K562 (cell line): ENCODE data around the gene CBLC. TPM values are rescaled to one million over a fixed set of nuclear protein-coding genes. Genes with fewer than 3 reads are reported as not detected.

ENCODE experiments used
- ATAC-seq: fragments of 200-7000 bp; cut with Tn5 transposase; 3 replicates; pipeline ENCODE4 v1.9.1; 2020; ENCODE audit warnings: moderate library complexity
- BruUV-seq: library from RNA; stranded (reverse); fragments of 400-500 nt; replicated peaks from 2 replicates; lab custom pipeline; 2021; lab: Mats Ljungman, UMichigan
- CTCF ChIA-PET: fragments of 300-600 bp; formaldehyde crosslinking; extraction: SDS; loops from one replicate; lab custom pipeline; 2021; ENCODE audit warnings: low intra/inter-chr PET ratio; lab: Yijun Ruan, JAX
- POLR2A ChIA-PET: fragments of 300-600, 350-650 bp; sonication (Branson Sonifier 250); formaldehyde crosslinking; extraction: SDS; loops from one replicate; lab custom pipeline; 2021; ENCODE audit warnings: antibody characterized with exemption, inconsistent platforms; lab: Yijun Ruan, JAX
- DNase-seq, 4 experiments: peaks; one replicate each; pipeline versions ENCODE4 v3.0.0 to v3.0.0-alpha.2; 2011 to 2018; ENCODE audit warnings: low spot score in 3 of 4, mixed read lengths in 3 of 4; ENCODE audit errors: extremely low read depth in 1 of 4
- FAIRE-seq: peaks from 2 replicates; lab custom pipeline; 2011; peaks lifted over from hg19 to GRCh38; lab: Jason Lieb, UNC
- H2AFZ ChIP-seq: 2 replicates; pipeline ENCODE4 v1.6.0; 2011; ENCODE audit warnings: low read depth, low read length, control low read depth, inconsistent platforms
- H3K27ac ChIP-seq: fragments of 200-600 bp; 3 replicates; pipeline ENCODE4 v1.8.0; 2011; ENCODE audit warnings: low read depth, mild to moderate bottlenecking, control low read depth, inconsistent platforms, low read length, moderate library complexity, mixed read lengths; ENCODE audit errors: extremely low read depth
- H3K27me3 ChIP-seq, 2 experiments: fragments of 300-600 bp in 1 of 2; 2 replicates in 1 of 2; 3 replicates in 1 of 2; pipeline versions ENCODE4 v1.6.0 to v1.8.0; 2011; ENCODE audit warnings: inconsistent platforms in 2 of 2, low read length in 2 of 2, mild to moderate bottlenecking in 1 of 2, mixed read lengths in 1 of 2, moderate library complexity in 1 of 2; ENCODE audit not compliant: control insufficient read depth in 2 of 2, insufficient read depth in 2 of 2
- H3K36me3 ChIP-seq: fragments of 300-600 bp; 3 replicates; pipeline ENCODE4 v1.8.0; 2011; ENCODE audit warnings: mild to moderate bottlenecking, low read length, inconsistent platforms; ENCODE audit not compliant: control insufficient read depth, insufficient read depth
- H3K4me1 ChIP-seq, 2 experiments: fragments of 200-600 bp in 1 of 2; replicated peaks in 1 of 2; 2 replicates in 1 of 2; 3 replicates in 1 of 2; pipeline versions ENCODE4 v1.5.1 to v1.8.0; 2011; ENCODE audit warnings: inconsistent platforms in 2 of 2, low read length in 2 of 2, mild to moderate bottlenecking in 1 of 2, mixed read lengths in 1 of 2, moderate library complexity in 1 of 2; ENCODE audit not compliant: control insufficient read depth in 2 of 2, insufficient read depth in 2 of 2
- H3K4me2 ChIP-seq: 2 replicates; pipeline ENCODE4 v1.6.1; 2011; ENCODE audit warnings: low read length, control low read depth, inconsistent platforms, mixed read lengths; ENCODE audit not compliant: insufficient read depth
- H3K4me3 ChIP-seq: fragments of 200-600 bp; sonication (generic), shearing (Covaris generic); 2 replicates; pipeline ENCODE4 v1.5.1; 2016; ENCODE audit warnings: control low read depth, inconsistent platforms
- H3K79me2 ChIP-seq: fragments of 200-600 bp; 3 replicates; pipeline ENCODE4 v1.8.0; 2011; ENCODE audit warnings: low read length, inconsistent platforms; ENCODE audit not compliant: control insufficient read depth, insufficient read depth
- H3K9ac ChIP-seq, 2 experiments: 2 replicates each; pipeline versions ENCODE4 v1.6.0 to v1.6.1; 2011; ENCODE audit warnings: low read depth in 2 of 2, low read length in 2 of 2, control low read depth in 1 of 2, inconsistent platforms in 1 of 2, mild to moderate bottlenecking in 1 of 2, mixed read lengths in 1 of 2; ENCODE audit not compliant: insufficient read depth in 1 of 2
- H3K9me1 ChIP-seq: one replicate; pipeline ENCODE4 v1.6.0; 2011; ENCODE audit warnings: inconsistent platforms, mild to moderate bottlenecking, low read length, moderate library complexity; ENCODE audit not compliant: control insufficient read depth, insufficient read depth
- H3K9me3 ChIP-seq: replicated peaks from 2 replicates; pipeline ENCODE4 v1.5.1; 2011; ENCODE audit warnings: low read depth, low read length, inconsistent platforms; ENCODE audit not compliant: control insufficient read depth, insufficient read depth
- H4K20me1 ChIP-seq: replicated peaks from 2 replicates; pipeline ENCODE4 v1.6.1; 2011; ENCODE audit warnings: low read length, inconsistent platforms, mixed read lengths; ENCODE audit not compliant: control insufficient read depth, insufficient read depth
- ADNP ChIP-seq: fragments of 200-800 bp; sonication (Bioruptor generic); IDR thresholded peaks from 2 replicates; pipeline ENCODE4 v1.6.1; 2016; ENCODE audit warnings: missing genetic modification characterization, missing compliant biosample characterization
- ATF7 ChIP-seq: fragments of 450-650 bp; IDR thresholded peaks from 2 replicates; pipeline ENCODE4 v1.7.1; 2014; ENCODE audit warnings: mild to moderate bottlenecking, moderate library complexity
- BACH1 ChIP-seq: fragments of 200-800 bp; sonication (Bioruptor generic); IDR thresholded peaks from 2 replicates; pipeline ENCODE4 v1.6.1; 2016; ENCODE audit warnings: missing genetic modification characterization, missing compliant biosample characterization
- BDP1 ChIP-seq: IDR thresholded peaks from 3 replicates; pipeline ENCODE4 v1.6.1; 2011; ENCODE audit not compliant: insufficient read length, insufficient read depth
- DACH1 ChIP-seq: fragments of 450-650 bp; IDR thresholded peaks from 2 replicates; pipeline ENCODE4 v1.6.1; 2018; ENCODE audit not compliant: partially characterized antibody
- EGR1 ChIP-seq: fragments of 450-650 bp; conservative IDR thresholded peaks from 2 replicates; pipeline ENCODE4 v1.6.1; 2017; ENCODE audit warnings: mild to moderate bottlenecking
- HMG20A ChIP-seq: fragments of 450-650 bp; formaldehyde crosslinking; conservative IDR thresholded peaks from 2 replicates; pipeline ENCODE4 v1.4.0; 2020; ENCODE audit warnings: mild to moderate bottlenecking, mixed read lengths
- NBN ChIP-seq: fragments of 450-650 bp; IDR thresholded peaks from 2 replicates; pipeline ENCODE4 v1.6.1; 2016; ENCODE audit warnings: low read depth, mild to moderate bottlenecking
- SUPT5H ChIP-seq: fragments of 450-650 bp; IDR thresholded peaks from 2 replicates; pipeline ENCODE4 v1.6.1; 2016
- XRCC3 ChIP-seq: fragments of 450-650 bp; IDR thresholded peaks from 2 replicates; pipeline ENCODE4 v1.6.1; 2017; ENCODE audit warnings: mild to moderate bottlenecking, moderate library complexity
- ZBTB7A ChIP-seq: IDR thresholded peaks from 2 replicates; pipeline ENCODE4 v1.6.1; 2011; ENCODE audit warnings: low read depth, mild to moderate bottlenecking, low read length, moderate library complexity, borderline replicate concordance; ENCODE audit not compliant: control insufficient read depth
- ZEB2 ChIP-seq: fragments of 450-650 bp; IDR thresholded peaks from 2 replicates; pipeline ENCODE4 v1.6.1; 2016
- ZFPM2 ChIP-seq: fragments of 250-450 bp; sonication (Bioruptor Pico); IDR thresholded peaks from 2 replicates; pipeline ENCODE4 v1.5.1; 2022; ENCODE audit warnings: mild to moderate bottlenecking
- ZKSCAN8 ChIP-seq: fragments of 200-800 bp; sonication (Bioruptor generic); IDR thresholded peaks from 2 replicates; pipeline ENCODE4 v1.6.1; 2016; ENCODE audit warnings: missing genetic modification characterization, missing compliant biosample characterization
- ZNF436 ChIP-seq: fragments of 250-450, 450-650 bp; sonication (Bioruptor Pico); formaldehyde crosslinking; IDR thresholded peaks from 2 replicates; pipeline ENCODE4 v1.7.0; 2020; ENCODE audit warnings: mild to moderate bottlenecking
- ZNF444 ChIP-seq: fragments of 250-450 bp; sonication (Bioruptor Pico); IDR thresholded peaks from 2 replicates; pipeline ENCODE4 v1.4.0; 2020; ENCODE audit warnings: mild to moderate bottlenecking, moderate library complexity
- ZNF766 ChIP-seq: fragments of 200-800 bp; sonication (Bioruptor generic); conservative IDR thresholded peaks from 2 replicates; pipeline ENCODE4 v1.6.1; 2016; ENCODE audit warnings: missing genetic modification characterization, missing compliant biosample characterization
- WGBS: fragments of 100-300 bp; shearing (Covaris generic); methylation state at CpG from one replicate; pipeline ENCODE4 v1.1.6; 2016; ENCODE audit warnings: low coverage, mixed read lengths; ENCODE audit not compliant: insufficient coverage; ENCODE audit errors: missing lambda C conversion rate; 5-methylcytosine and 5-hydroxymethylcytosine counted together
- in situ Hi-C: fragments of 300-500 bp; cut with MboI; formaldehyde crosslinking; loops from 4 replicates; pipeline ENCODE4 v1.15.0; 2018; ENCODE audit warnings: inconsistent platforms, mixed read lengths
- intact Hi-C: fragments of 100-400 bp; cut with micrococcal nuclease; formaldehyde crosslinking; loops from 2 replicates; pipeline ENCODE4 v1.14.2; 2022
- polyA plus RNA-seq, 8 experiments: library from polyadenylated mRNA; depleted of rRNA in 4 of 8; stranded (reverse) in 5 of 8; unstranded in 3 of 8; fragments of >200 nt; fragmentation: Nextera tagmentation in 2 of 8; fragmentation: Illumina TruSeq in 1 of 8; extraction: Ambion mirVana in 2 of 8; extraction: Trizol in 1 of 8; gene quantifications; 2 replicates each; pipeline versions ENCODE4 v1.2.1 to v1.2.3, GENCODE V29; 2011 to 2014; ENCODE audit warnings: inconsistent platforms in 1 of 8, missing spikeins in 1 of 8
- total RNA-seq, 7 experiments: library from RNA; depleted of rRNA in 6 of 7; stranded (reverse); fragments of >200 nt in 6 of 7; fragmentation: Illumina TruSeq in 2 of 7; extraction: Trizol in 2 of 7; gene quantifications; 2 replicates each; pipeline versions ENCODE4 v1.2.1 to v1.2.3, GENCODE V29; 2011 to 2021; ENCODE audit warnings: low replicate concordance in 1 of 7
- TF ChIP-seq, protein P1 (sequence below): fragments of 250-450 bp; sonication (Bioruptor Pico); IDR thresholded peaks from 2 replicates; pipeline ENCODE4 v1.8.0; 2022; ENCODE audit warnings: moderate library complexity, mild to moderate bottlenecking, inconsistent platforms
- TF ChIP-seq, protein P2 (sequence below): fragments of 250-450 bp; sonication (Bioruptor Pico); IDR thresholded peaks from 2 replicates; pipeline ENCODE4 v1.6.1; 2021; ENCODE audit warnings: mild to moderate bottlenecking
- TF ChIP-seq, protein P3 (sequence below): fragments of 150-350 bp; conservative IDR thresholded peaks from 2 replicates; pipeline ENCODE4 v1.6.1; 2014; ENCODE audit warnings: low read length
- TF ChIP-seq, protein P4 (sequence below): fragments of 250-450 bp; sonication (Bioruptor Pico); IDR thresholded peaks from 2 replicates; pipeline ENCODE4 v1.4.0; 2020; ENCODE audit warnings: borderline replicate concordance

The CBLC gene
- total and polyA plus RNA-seq, 9 of the 15 experiments (the other 6 are each of a cell fraction or from before 2014, with no cell fraction given), result 0.09 TPM; not detected in 8

DNA sequence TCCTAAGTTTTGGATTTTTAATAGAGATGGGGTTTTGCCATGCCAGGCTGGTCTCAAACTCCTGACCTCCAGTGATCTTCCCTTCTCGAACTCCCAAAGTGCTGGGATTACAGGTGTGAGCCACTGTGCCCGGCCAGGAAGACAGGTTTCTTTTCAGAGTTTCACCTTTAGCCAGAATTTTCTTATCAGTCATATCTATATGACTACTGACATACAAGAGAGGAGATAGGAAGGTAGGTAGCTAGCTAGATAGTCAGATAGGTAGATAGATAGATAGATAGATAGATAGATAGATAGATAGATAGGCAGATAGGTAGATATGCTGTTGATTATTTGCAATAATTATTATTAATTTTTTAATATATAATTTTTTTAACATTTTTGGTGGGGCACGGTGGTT lies 7.6 kb downstream of the CBLC start:
- FAIRE-seq (no peak), DNase-seq (no peak), ATAC-seq (no peak)
- H3K4me3 ChIP-seq, result no peak overlapping the region
- POLR2A ChIA-PET, result interaction anchor here (0.6 to 0.8 kb wide), 2 partner anchors 12 to 60 kb away, joined by 3 read pairs; partner anchors contain the start of gene NECTIN2
- in situ Hi-C loops (loop anchor here (5.0 kb wide), 1 partner anchor 57 kb away; no protein-coding TSS in a partner anchor), intact Hi-C loops (no loop called here)
- peaks cover 0 to 4% of the 10 kb centered on the region in 2 experiments; a peak in 2 of 5 replicates for H3K4me1 ChIP-seq
- H3K9me3 ChIP-seq, result no peaks in the 10 kb centered on the region
- H3K4me2 ChIP-seq, result no peak overlapping the region
- H2AFZ ChIP-seq, result no peak overlapping the region
- BruUV-seq, result no TSS peak
- H3K27ac ChIP-seq, result no peak overlapping the region
- H3K9me1 ChIP-seq, result no peaks in the 10 kb centered on the region
- H3K36me3 ChIP-seq, result no peaks in the 10 kb centered on the region
- H4K20me1 ChIP-seq, result no peaks in the 10 kb centered on the region
- no peaks in the 10 kb centered on the region for H3K27me3 ChIP-seq
- 11% methylated on average over 3 of the region's 3 CpGs for WGBS
- no peaks in the 10 kb centered on the region for H3K79me2 ChIP-seq
- no peak overlapping the region for H3K9ac ChIP-seq
- CTCF ChIA-PET, result interaction anchor here (0.6 to 1.7 kb wide), 3 partner anchors 15 to 60 kb away, joined by 3 to 19 read pairs (median 3); partner anchors contain the start of gene NECTIN2
- TF ChIP-seq ZNF766 (no peak), ATF7 (no peak), ZEB2 (0 out of 2 replicates have a peak, but pooled peaks have one; percentile 41), ADNP (tag) (0 out of 2 replicates have a peak, but pooled peaks have one; percentile 23), DACH1 (peak; percentile 89), HMG20A (no peak), XRCC3 (no peak), EGR1 (no peak), BACH1 (no peak), ZNF436 (CRISPR knock-in tag) (no peak), NBN (no peak), SUPT5H (no peak), ZKSCAN8 (CRISPR knock-in tag) (no peak), ZNF444 (CRISPR knock-in tag) (no peak), ZFPM2 (CRISPR knock-in tag) (no peak), ZBTB7A (no peak), BDP1 (no peak)
- TF ChIP-seq, protein P1, sequence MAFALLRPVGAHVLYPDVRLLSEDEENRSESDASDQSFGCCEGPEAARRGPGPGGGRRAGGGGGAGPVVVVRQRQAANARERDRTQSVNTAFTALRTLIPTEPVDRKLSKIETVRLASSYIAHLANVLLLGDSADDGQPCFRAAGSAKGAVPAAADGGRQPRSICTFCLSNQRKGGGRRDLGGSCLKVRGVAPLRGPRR, result no peak
- TF ChIP-seq, protein P2, sequence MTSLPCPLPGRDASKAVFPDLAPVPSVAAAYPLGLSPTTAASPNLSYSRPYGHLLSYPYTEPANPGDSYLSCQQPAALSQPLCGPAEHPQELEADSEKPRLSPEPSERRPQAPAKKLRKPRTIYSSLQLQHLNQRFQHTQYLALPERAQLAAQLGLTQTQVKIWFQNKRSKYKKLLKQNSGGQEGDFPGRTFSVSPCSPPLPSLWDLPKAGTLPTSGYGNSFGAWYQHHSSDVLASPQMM (CRISPR knock-in tag), result no peak
- TF ChIP-seq, protein P3, sequence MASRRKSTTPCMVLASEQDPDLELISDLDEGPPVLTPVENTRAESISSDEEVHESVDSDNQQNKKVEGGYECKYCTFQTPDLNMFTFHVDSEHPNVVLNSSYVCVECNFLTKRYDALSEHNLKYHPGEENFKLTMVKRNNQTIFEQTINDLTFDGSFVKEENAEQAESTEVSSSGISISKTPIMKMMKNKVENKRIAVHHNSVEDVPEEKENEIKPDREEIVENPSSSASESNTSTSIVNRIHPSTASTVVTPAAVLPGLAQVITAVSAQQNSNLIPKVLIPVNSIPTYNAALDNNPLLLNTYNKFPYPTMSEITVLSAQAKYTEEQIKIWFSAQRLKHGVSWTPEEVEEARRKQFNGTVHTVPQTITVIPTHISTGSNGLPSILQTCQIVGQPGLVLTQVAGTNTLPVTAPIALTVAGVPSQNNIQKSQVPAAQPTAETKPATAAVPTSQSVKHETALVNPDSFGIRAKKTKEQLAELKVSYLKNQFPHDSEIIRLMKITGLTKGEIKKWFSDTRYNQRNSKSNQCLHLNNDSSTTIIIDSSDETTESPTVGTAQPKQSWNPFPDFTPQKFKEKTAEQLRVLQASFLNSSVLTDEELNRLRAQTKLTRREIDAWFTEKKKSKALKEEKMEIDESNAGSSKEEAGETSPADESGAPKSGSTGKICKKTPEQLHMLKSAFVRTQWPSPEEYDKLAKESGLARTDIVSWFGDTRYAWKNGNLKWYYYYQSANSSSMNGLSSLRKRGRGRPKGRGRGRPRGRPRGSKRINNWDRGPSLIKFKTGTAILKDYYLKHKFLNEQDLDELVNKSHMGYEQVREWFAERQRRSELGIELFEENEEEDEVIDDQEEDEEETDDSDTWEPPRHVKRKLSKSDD, result no peak
- TF ChIP-seq, protein P4, sequence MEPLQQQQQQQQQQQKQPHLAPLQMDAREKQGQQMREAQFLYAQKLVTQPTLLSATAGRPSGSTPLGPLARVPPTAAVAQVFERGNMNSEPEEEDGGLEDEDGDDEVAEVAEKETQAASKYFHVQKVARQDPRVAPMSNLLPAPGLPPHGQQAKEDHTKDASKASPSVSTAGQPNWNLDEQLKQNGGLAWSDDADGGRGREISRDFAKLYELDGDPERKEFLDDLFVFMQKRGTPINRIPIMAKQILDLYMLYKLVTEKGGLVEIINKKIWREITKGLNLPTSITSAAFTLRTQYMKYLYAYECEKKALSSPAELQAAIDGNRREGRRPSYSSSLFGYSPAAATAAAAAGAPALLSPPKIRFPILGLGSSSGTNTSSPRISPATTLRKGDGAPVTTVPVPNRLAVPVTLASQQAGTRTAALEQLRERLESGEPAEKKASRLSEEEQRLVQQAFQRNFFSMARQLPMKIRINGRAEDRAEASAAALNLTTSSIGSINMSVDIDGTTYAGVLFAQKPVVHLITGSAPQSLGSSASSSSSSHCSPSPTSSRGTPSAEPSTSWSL, result no peak
